GM12801 (cell line): ENCODE measurements around the gene ARVCF.

Source experiments
- TF ChIP-seq, protein P1 (sequence below): IDR thresholded peaks from one replicate; pipeline ENCODE4 v1.5.1; 2011; ENCODE audit warnings: control low read depth; ENCODE audit not compliant: insufficient read length; ENCODE audit errors: extremely low read depth

The ARVCF gene

GRCh38 chr22:20055654-20056053 is 39.0 kb upstream of the ARVCF start:
- TF ChIP-seq, protein P1, sequence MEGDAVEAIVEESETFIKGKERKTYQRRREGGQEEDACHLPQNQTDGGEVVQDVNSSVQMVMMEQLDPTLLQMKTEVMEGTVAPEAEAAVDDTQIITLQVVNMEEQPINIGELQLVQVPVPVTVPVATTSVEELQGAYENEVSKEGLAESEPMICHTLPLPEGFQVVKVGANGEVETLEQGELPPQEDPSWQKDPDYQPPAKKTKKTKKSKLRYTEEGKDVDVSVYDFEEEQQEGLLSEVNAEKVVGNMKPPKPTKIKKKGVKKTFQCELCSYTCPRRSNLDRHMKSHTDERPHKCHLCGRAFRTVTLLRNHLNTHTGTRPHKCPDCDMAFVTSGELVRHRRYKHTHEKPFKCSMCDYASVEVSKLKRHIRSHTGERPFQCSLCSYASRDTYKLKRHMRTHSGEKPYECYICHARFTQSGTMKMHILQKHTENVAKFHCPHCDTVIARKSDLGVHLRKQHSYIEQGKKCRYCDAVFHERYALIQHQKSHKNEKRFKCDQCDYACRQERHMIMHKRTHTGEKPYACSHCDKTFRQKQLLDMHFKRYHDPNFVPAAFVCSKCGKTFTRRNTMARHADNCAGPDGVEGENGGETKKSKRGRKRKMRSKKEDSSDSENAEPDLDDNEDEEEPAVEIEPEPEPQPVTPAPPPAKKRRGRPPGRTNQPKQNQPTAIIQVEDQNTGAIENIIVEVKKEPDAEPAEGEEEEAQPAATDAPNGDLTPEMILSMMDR = no peak

DNA sequence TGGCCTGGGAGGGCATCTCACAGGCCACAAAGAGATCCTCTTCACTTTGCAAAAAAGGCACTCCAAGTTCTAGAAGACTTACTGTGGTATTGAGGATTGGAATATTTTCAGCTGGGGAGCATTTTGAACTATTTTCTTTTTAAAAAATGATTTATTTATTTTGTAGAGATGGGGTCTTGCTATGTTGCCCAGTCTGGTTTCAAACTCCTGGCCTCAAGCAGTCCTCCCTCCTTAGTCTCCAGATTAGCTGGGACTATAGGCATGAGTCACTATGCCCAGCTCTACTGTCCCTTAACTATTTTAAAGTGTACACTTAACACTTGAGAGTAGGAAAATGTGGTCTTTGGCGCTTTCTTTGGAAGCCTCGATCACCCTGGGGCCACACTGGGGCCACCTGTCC is 38.5 kb upstream of the ARVCF start:
- TF ChIP-seq, protein P1 = no peak

DNA sequence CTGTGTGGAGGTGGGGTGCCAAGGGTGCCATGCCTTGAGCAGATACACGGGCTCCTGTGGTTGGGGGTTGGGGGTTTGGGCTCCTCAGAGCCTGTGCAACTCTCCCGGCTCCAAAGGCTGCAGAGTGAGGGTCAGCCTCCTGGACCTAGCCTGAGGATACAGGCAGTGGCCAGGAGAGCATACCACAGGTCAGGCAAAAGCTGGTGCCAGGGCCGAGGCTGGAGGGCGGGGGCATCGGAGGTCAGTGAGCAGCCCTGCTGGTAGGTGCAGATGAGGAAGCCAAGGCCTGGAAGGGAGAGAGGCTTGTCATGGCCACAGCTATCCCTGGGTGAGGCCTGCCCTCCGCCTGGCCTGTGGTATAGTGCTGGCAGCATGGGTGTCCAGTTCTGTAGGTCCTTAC is 37.9 kb upstream of the ARVCF start:
- TF ChIP-seq, protein P1 = no peak

DNA sequence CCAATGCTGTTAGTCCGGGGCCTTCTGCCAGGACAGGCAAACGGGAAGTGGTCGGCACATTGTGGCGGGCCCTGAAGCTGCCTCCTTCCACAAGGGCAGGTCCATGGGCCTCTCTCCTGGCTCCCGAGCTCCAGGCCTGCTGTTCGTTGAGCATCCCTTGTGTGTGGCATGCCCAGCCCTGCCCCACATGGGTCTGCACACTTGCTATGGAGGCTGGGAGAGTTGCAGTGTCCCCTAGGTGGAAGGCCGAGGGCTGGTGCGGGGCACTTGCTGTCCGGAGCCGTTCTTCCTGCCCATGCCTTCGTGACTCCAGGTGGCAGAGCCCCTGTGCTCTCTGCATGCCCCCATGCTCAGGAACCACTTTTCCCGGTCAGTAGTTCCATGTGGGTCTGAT is 37.4 kb upstream of the ARVCF start:
- TF ChIP-seq, protein P1 = no peak

DNA sequence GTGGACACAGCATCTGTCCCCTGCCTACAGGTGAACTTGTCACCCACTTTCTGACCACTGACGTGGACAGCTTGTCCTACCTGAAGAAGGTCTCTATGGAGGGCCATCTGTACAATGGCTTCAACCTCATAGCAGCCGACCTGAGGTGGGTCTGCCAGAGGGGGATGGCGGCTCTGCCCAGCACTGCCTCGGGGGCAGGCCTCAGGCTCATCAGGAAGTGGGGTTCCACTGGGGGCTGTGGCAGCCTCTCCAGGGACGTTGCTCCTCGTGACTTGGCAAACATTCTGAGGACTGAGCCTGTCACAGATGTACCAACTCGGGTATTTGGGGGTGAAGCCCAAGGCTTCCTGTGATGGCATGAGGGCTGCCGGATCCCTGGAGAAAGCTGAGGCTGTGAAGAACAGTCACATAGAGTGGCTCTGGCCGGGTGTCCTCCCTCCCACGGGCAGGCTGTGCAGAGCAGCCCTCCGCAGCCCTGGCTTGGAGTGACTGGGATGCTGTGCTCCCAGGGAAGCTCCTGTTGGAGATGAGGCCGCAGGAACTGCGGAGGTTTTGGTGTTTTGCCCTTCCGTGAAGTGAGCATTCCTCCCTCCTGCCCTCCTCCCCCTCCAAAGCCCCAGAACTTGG is 36.9 kb upstream of the ARVCF start:
- TF ChIP-seq, protein P1 = no peak

GRCh38 chr22:20052309-20053259 is 36.0 kb upstream of the ARVCF start:
- TF ChIP-seq, protein P1 = no peak

DNA sequence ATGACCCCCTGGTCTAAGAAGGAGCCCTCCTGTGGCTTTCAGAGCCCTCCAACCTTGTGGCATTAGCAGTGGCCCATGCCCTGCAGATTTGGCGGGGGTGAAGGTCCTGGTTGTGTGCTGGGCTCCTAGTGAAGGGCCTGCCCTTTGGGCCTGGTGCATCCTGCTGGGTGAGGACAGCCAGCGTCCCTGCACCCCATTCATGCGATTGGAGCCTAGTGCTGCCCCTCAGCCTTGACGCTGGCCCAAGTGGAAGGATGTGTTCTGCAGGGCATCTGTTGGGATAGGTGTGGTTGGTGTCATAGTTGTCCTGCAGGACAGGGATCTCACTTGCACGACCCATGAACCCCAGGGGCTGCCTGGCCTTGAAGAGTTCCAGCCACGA is 35.3 kb upstream of the ARVCF start:
- TF ChIP-seq, protein P1 = no peak
